ENCODE measurements around the gene NUTM2B.
"Not testable (repeated sequence)": the region's sequence is repeated elsewhere in the genome, so short reads cannot be mapped to it uniquely, and the experiment has no call there.

- TF ChIP-seq CTCF, POLR2A (IDR thresholded peaks at IDR 0.05): not testable (repeated sequence)
Measured at GRCh38 chr10:79683884-79684720, 18.9 kb upstream of the NUTM2B start.

All from adrenal gland (tissue), 5 donors.